HG03039 (cell line): Measurements from ENCODE around the gene SRD5A1.

Source experiments
- ATAC-seq: cut with Tn5 transposase; IDR thresholded peaks from one replicate; pipeline ENCODE4 v1.9.1; 2021; ENCODE audit warnings: mild to moderate bottlenecking, moderate library complexity; ENCODE audit not compliant: unreplicated experiment

Gene SRD5A1

DNA sequence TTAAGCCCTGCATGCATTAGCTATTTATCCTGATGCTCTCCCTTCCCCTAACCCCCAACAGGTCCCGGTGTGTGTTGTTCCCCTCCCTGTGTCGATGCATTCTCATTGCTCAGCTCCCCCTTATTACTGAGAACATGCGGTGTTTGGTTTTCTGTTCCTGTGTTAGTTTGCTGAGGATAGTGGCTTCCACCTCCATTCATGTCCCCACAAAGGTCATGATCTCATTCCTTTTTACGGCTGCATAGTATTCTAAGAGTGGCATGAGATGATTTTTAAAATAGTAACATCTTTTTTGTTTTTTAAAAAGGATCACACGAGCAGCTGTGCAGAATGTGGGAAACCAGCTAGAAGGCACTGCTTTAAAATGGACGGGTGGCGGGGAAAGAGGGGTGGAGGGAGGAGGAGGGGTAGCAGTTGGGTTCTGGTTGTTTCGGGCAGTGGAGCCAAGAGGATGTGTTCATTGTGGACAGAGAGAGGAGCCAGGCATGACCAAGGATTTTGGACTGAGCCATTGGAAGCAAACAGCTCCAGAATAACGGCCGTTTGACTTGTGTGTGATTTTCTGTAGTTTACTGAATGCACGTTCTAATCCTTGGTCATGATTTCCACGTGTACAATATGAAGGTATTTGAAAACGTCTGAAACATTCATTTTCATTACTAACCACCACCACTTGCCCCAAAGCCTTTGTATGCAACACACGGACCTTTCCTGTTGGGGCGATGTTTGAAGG, 78.3 kb downstream of the SRD5A1 start:
- no peak for ATAC-seq

- ATAC-seq = no peak
Observed at GRCh38 chr5:6712142-6712576, 78.9 kb downstream of the SRD5A1 start.

DNA sequence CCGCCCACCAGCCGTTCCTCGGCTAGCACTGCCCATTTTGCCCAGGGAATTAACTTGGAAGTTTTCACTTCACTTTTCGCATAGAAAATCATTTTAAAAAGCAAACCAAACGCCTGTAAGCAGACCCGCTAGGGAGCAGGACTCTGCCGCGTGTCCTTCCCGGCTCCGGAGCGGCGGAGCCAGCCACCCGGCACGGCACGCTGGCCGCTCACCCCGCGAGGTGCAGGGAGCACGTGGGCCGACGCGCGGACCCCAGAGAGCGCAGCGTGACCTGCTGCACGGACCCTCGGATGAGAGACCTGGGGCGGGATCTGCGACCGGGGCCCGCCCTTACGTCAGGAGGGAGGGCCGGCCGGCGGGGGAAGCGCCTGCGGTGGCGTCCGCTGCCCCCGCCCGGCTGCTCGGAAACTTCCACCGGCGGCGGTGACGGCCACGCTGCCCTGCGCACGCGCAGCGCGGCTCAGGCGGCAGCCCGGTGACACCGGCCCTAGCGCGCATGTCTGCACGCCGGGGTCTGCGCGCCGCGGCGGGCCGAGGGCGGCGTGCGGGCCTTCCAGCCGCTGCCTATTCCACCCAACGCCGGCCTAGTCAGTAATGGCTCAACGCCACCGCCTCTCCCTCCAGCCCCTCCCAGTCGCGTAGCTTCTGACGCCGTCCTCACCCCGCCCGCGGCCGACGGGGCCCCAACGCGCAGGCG, 79.5 kb downstream of the SRD5A1 start:
- peak; percentile 51 for ATAC-seq

- peak; percentile 27 for ATAC-seq
Observed at GRCh38 chr5:6713274-6714225, 80.3 kb downstream of the SRD5A1 start, which contains the start of gene TENT4A. Gene TENT4A, plus strand, starts transcription at chr5:6713432. Its CDS starts 552 bp downstream, at chr5:6713984.

- ATAC-seq = no peak
Observed at GRCh38 chr5:6714226-6715041, 81.2 kb downstream of the SRD5A1 start.

DNA sequence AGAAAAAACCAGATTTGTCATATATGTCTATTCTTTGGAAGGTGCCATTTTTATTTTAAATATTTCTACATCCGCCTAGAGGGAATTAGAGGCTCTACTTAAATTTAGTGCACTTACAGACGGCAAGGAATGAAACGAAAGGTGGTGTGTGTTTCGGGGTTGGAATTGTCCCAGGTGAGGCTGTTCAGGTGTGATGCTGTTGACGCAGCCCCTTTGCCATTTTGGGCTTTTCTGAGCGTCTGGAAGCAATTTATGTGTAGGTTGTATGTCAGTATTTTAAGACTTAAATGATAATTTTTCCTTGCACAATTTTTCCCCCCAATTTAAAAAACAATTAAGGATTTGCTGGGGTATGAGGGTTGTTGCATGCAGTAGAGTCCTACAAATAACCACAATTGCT, 82.0 kb downstream of the SRD5A1 start:
- ATAC-seq = no peak

DNA sequence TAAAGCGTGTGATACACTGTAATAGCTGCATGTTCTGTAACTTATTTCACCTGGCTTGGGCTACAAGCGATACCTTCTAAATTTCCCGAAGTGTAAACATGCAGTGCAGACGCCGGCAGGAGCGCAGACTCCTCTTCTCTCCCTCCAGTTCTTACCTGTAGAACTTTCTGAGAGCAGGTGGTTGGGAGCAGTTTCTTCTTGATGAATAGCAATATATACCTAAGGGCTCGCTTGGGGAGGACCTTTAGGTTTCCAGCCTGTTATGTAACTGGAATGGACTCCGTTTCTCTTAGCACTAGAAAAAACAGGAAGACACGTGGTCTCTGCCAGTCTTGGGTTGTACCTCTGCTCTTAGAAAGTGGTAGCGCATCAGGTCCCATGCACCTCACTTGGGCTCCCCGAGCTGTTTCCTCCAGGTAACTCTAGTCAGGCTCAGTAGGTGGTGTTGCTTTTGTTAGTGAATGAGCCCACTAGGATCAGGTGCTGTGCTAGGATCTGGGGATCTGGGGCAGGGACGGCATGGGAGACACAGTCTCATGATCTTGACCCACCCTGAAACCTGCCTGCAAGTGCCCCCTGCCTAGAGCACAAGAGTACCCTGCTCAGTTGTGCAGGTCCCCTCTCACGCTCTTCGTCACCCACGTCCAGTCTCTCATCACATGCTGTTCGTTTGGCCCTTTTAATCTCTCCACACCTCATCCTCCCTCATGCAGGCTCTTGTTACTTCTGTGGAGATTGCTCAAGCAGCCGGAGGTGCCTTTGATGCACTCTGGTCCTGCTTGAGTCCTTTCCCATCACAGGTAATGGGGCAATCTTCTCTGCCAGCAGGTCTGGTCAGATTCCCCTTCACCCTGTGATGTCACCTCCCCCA, 82.8 kb downstream of the SRD5A1 start:
- no peak for ATAC-seq

GRCh38 chr5:6716629-6717149, 83.4 kb downstream of the SRD5A1 start:
- ATAC-seq = no peak

GRCh38 chr5:6717247-6717646, 84.0 kb downstream of the SRD5A1 start:
- ATAC-seq = no peak

- ATAC-seq = no peak
Observed at GRCh38 chr5:6717687-6718086, 84.4 kb downstream of the SRD5A1 start.

DNA sequence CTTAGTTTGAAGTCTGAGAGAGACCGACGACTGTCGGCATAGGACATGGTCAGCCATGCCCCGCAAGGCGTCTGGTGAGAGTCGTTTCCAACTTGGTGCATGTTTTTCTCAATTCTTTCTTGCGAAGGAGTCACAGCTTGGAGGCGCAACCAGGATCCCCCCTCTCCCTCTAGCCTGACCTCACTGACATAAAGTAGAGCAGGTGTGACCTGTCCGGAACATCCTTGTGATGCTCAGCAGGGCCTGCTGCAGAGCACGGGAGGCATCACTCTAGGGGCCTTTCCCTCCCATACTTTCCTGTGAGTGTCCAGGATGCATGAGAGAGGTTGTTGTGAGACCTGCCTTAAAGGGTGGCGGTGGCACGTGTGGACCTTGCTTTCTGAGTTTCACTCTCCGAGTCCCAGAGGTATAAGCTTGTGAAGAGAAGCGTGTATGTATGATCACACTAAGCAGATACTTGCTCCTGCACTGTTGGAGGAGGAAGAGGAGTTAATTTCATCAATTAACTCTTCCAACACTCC, 85.0 kb downstream of the SRD5A1 start:
- no peak for ATAC-seq

DNA sequence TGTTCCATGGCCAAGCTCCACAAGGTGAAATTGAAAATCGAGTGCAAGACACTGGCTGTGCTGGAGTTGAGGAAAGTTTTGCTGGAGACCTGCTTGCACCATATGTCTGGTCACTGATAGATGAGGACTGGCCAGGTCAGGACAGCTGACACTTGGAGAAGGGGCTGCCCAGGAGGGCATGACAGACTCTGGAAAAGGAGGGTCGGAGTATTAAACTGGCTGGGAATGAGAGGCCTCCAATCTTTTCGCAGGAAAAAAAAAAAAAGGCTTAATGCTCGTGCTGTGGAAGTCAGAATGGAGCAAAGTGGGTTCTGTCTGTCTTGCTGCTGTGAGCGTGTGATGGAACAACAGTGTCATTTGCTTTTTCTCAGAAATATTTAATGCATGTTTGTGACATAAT, 85.5 kb downstream of the SRD5A1 start:
- ATAC-seq = no peak

GRCh38 chr5:6719417-6719816, 86.2 kb downstream of the SRD5A1 start:
- ATAC-seq = no peak

- no peak for ATAC-seq
Observed at GRCh38 chr5:6719896-6720560, 86.8 kb downstream of the SRD5A1 start.

DNA sequence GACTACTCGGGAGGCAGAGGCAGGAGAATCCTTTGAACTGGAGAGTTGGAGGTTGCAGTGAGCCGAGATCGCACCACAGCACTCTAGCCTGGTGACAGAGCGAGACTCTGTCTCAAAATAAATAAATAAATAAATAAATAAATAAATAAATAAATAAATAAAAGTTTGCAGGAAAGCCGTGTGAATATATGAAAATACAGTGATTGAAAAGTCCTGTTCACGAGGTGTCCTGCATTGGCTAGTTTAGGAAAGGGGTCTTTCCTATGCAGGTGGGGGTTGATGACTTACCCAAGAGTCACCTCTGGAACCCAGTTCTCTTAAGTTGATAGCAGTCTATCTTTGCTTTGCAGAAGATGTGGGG, 87.3 kb downstream of the SRD5A1 start:
- no peak for ATAC-seq

DNA sequence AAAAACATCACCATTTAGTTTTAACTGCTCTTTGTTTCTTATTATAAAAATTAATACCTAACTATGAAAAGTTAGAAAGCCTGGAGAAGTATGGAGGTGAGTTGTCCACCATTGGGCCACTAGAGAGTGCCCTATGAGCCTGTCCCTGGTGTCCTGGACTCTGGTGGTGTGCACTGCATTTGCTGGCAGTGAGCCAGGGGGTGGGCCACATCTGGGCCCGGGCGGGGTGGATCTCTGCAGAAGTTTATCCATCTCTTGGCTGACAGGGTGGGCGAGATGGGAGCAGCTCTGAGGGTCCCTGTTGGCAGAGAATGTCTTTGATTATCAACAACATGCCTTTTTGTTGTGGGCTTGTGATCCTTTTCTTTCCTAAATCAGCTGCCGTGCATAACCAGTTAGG, 88.2 kb downstream of the SRD5A1 start:
- ATAC-seq = no peak

GRCh38 chr5:6722015-6722414, 88.8 kb downstream of the SRD5A1 start:
- peak; percentile 39 for ATAC-seq

- no peak for ATAC-seq
Observed at GRCh38 chr5:6723122-6723815, 90.0 kb downstream of the SRD5A1 start.
